CD4-positive, alpha-beta T cell treated with Interleukin-21 for 1 hour (primary cell): ENCODE data around the gene XYLT1.
"Not testable (repeated sequence)": the region's sequence is repeated elsewhere in the genome, so short reads cannot be mapped to it uniquely, and the experiment has no call there.

Experiments used
- DNase-seq: peaks from one replicate; pipeline ENCODE4 v3.0.0-alpha.2; 2020

XYLT1 gene

GRCh38 chr16:17423221-17423620 is 47.5 kb downstream of the XYLT1 start:
- DNase-seq: no peak

DNA sequence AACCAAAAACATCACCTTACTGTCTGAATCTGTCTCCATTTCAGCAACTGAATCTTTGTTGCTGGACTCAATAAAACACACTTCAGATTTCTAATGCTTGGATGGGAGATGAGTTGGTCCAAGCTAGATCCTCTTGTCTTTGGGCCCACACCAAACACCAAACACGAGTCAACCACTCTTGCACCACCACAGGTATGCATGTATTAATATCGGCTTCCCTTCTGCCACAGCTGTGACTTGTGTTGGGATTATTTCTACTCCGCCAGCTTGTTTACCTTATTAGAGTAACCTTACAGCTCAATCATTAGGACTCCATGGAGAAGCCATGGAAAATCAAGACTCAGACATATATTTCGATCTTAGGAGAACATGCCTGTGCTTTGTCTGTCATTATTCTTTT is 49.9 kb downstream of the XYLT1 start:
- no peak for DNase-seq

GRCh38 chr16:17419266-17419665 is 51.5 kb downstream of the XYLT1 start:
- DNase-seq: no peak

DNA sequence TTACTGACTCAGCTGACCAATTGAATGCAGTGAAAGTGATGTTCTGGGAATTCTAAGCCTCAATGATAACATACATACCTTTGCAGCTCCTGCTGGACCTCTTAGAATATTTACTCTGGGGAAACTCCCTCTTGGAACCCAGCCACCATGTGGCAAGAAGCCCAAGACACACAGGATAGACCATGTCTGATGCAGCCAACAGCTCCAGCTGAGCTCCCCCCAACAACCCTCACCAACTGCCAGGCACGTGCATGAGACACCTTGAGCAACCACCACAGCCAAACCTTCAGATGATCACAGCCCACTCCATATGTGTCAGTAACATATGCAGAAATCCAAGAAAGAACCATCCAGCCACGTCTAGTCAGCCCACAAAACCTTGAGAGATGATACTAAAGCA is 53.0 kb downstream of the XYLT1 start:
- no peak for DNase-seq

DNA sequence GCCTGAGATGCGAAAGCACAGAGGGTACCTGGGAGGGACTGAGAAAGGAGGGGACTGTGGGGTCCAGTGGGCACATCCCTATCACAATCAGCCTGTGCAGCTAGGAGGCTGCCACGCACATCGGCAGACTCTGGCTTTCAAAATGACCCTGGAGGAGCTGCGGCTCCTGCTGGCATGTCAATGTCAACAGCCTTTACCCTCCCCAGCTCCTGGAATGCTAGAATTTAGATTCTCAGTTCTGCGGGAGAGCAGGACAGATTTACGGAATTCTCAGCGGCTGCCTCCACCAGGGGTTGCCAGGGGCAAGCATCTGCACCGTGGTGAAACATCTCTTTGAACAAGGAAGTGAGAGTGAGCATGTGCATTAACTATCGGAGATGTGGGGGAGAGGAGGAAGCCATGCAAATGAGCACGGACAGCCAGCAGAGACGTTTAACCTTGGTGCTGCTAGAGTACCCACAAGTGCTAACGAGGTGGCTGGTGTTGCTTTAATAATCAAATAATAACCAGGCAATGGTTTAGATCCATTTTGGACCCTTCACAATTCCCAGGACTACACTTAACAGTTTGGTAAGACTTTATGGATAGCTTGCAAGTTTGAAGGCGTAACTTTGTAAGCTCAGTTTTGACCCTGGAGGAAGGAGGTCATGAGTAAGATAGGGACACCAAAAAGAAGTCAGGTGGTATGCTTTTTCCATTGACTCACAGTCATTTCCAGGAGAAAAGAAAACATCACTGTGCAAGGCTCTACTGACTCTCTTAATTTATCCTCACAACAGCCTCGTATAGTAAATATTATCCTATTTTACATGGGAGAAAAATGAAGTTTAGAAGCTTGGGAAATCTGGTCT is 54.1 kb downstream of the XYLT1 start:
- DNase-seq: peak; percentile 63

GRCh38 chr16:17414916-17415315 is 55.8 kb downstream of the XYLT1 start:
- DNase-seq: no peak

GRCh38 chr16:17414421-17414820 is 56.3 kb downstream of the XYLT1 start:
- DNase-seq: no peak

- no peak for DNase-seq
These were observed 57.3 kb downstream of the XYLT1 start for GRCh38 chr16:17413508-17413907.

GRCh38 chr16:17412791-17413190 is 58.0 kb downstream of the XYLT1 start:
- DNase-seq: no peak

DNA sequence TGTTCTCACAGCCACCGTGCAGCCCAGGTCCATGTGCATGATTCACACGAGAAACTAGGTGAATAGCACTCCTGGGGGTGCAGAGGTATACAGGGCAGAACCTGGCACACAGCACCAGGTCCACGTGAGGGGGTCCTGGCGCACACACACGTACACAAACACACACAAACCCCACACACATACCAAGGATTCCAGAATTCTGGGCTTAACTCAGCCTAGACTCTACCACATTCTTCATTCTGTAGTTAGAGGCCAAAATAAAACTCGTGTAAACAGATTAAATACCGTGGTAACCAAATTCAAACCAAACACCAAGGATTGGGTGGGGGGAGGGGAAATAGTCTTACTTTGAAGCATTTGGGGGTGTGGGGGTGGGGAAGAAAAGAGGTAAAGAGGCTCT is 58.5 kb downstream of the XYLT1 start:
- no peak for DNase-seq

DNA sequence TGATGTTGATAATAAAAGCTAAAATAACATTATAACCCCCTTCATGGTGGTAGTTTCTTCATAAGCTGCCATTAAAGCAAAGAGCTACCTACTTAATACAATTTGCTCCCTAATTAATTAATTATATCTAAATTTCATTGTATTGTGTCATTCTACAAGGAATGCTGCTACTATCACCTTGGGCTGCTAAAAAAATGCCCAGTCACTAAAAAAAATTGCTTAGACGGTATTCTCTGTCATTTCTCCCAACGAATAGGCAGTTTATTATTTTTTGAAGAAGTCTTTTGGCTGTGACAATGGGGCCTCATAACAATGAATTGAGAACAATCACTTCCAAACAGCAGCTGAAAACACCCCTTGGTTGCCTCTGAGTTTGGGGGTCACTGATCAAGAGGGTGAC is 59.5 kb downstream of the XYLT1 start:
- no peak for DNase-seq

DNA sequence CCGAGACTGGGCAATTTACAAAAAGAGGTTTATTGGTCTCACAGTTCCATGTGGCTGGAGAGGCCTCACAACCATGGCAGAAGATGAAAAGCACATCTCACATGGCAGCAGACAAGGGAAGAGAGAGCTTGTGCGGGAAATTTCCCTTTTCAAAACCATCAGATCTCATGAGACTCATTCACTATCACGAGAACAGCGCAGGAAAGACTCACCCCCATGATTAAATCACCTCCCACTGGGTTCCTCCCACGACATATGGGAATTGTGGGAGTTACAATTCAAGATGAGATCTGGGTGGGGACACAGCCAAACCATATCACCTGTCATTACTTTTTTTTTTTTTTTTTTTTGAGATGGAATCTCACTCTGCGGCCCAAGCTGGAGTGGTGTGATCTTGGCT is 60.4 kb downstream of the XYLT1 start:
- not testable (repeated sequence) for DNase-seq

DNA sequence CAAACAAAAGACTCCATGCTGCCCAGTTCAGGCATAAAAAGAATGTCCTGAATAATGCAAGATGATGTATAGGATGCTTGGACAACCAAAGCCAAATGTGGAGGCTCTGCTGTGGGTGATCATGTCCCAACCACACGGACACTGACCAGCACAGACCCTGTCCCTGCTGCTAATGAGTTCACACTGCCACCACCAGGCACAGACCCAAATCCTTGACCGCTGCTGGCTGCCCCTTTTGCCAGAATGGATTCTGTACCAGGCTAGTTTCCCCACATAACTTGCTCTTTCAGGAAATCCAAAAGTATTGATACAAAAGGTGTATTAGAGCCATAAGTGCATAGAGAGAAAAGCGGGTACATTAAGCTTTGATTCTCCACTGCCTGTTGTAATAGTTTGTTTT is 60.9 kb downstream of the XYLT1 start:
- DNase-seq: no peak

GRCh38 chr16:17408955-17409441 is 61.8 kb downstream of the XYLT1 start:
- no peak for DNase-seq

GRCh38 chr16:17408296-17408695 is 62.5 kb downstream of the XYLT1 start:
- DNase-seq: no peak

- no peak for DNase-seq
These were observed 63.4 kb downstream of the XYLT1 start for GRCh38 chr16:17407321-17407720.

DNA sequence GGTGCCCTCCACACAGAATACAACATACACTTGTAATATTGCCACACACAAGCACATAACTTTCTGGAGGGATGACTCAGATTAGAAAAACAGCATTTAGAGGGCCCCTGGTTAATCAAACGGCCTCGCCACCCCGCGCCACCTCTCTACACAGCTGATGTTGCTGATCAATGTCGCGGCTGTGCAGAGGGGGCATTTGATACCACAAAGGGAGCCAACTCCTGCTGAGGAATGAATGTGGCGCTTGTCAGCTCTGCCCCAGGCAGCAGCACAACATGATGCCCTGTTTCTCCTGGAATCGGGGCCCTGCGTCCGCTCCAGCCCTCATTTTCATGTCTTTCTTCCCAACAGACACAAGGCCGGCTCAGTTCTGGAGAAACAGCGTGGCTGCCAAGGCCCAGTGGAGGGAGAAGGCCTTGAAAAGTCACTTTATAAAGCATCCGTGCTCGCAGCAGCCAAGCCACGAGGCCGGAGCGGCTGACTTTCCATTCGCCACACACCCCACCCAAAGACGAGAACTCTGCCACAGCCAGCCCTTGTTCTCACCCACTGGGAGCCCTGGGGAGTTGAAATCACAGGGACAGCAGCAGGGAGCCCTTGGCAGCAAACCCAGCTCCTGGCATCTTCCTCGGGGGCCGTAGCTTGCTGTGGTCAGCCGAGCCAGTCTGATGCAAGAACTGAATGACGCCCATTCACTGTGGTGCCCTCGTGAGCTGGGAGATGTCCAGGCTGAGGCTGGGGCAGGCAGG is 65.6 kb downstream of the XYLT1 start:
- DNase-seq: no peak

DNA sequence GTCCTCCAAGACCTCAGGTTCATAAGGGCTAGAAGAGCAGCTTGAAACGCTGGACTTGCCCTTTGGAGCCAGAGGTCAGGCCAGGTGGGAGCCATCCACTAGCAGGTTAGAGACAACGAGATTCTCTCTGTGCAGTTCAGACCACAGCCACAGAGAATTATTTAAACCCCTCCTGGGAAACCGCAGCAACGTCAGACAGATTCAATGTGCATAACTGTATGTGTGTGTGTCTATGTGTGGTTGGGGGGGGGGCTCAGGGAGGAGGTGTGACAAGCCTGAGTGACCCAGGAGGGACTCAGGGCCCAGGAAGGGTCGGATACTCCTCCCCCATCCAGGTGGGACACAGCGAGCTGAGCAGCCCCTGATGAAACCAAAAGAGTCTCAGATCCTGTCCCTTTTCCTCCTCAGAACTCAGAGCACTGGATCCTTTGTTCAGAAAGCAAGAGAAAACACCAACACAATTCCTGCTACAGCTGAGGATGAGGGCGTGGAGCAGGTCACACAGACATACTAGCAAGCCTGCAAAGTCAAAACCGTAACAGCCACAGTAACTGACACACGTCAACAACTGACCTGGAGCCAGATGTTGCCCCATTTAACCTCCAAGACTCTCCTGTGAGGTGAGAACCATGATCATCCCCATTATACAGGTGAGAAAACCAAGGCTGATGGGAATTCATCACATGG is 66.8 kb downstream of the XYLT1 start:
- DNase-seq: no peak

DNA sequence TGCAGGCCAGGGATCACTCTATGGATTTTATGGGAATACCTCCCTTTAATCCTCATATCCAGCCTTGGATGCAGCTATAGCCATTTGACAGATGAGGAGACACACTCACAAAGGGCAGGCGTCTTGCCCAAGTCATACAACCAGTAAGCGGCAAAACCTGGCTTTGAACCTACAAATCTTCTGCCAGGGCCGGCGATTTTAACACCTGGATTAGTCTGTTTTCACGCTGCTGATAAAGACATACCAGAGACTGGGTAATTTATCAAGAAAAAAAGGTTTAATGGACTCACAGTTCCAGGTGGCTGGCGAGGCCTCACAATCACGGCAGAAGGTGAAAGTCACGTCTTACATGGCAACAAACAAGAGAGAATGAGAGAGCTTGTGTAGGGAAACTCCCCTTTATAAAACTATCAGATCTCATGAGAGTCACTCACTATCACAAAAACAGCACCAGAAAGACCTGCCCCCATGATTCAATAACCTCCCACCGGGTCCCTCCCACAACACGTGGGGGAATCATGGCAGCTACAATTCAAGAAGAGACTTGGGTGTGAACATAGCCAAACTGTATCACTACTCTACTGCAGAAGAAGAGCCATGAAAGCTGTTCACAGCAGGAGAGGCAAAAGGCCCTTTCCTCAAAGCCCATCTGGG is 67.5 kb downstream of the XYLT1 start:
- DNase-seq: no peak

- DNase-seq: peak; percentile 37
These were observed 73.3 kb downstream of the XYLT1 start for GRCh38 chr16:17397499-17397891.

DNA sequence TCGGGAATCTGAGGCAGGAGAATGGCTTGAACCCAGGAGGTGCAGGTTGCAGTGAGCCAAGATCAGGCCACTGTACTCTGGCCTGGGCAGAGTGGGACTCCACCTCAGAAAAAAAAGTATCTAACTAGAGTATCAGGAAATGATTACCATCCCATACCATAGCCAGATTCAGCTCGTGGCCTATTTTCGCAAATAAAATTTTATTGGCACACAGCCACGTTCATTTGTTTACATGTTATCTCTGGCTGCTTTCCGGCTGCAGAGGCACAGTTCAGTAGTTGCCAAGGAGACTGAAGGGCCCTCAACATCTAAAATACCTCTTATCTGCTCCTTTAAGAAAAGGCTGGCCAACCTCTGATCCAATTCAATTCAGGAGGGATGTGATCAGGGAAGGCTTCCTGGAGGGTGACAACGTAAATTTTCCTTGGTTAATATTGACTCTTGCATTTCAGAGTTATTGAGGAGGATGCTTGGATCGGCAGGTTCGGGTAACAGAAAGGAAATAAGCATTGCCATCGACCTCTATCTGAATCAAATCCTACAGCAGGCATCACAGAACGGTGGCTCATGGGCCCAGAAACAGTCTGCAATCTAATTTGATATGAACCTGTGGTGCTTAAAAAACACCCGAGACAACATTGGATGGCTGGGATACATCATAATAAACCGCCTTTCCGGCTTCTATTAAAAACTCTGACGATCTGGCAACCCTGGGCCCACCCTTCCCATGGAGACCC is 73.8 kb downstream of the XYLT1 start:
- peak; percentile 83 for DNase-seq

- no peak for DNase-seq
These were observed 74.8 kb downstream of the XYLT1 start for GRCh38 chr16:17395849-17396480.
